Testis (tissue), 3 donors: ENCODE measurements around the gene TRIM14. TPM values are rescaled to one million over a fixed set of nuclear protein-coding genes. Genes with fewer than 3 reads are reported as not detected.

Experiments
- DNase-seq: peaks from one replicate; pipeline ENCODE4 v3.0.0-alpha.2; 2019
- H3K27ac ChIP-seq, 2 donors: fragments of 200-600 bp; sonication (generic); one replicate each; pipeline ENCODE4 v1.5.1; 2019
- H3K27me3 ChIP-seq: fragments of 200-600 bp; sonication (generic); one replicate; pipeline ENCODE4 v1.5.1; 2019
- H3K36me3 ChIP-seq: fragments of 200-600 bp; sonication (generic); one replicate; pipeline ENCODE4 v1.5.1; 2017; ENCODE audit warnings: low read depth; ENCODE audit errors: missing control alignments
- H3K4me1 ChIP-seq: fragments of 200-600 bp; sonication (generic); one replicate; pipeline ENCODE4 v1.5.1; 2019
- H3K4me3 ChIP-seq, 2 donors: fragments of 200-600 bp; sonication (generic); one replicate each; pipeline ENCODE4 v1.5.1; 2017 to 2019
- H3K9me3 ChIP-seq: fragments of 200-600 bp; sonication (generic); one replicate; pipeline ENCODE4 v1.5.1; 2017
- CTCF ChIP-seq, 3 experiments: fragments of 450-650 bp in 2 of 3; fragments of 200-600 bp in 1 of 3; sonication (generic) in 1 of 3; IDR thresholded peaks; one replicate each; pipeline ENCODE4 v1.5.1; 2016 to 2019; ENCODE audit warnings: antibody characterized with exemption in 3 of 3, mild to moderate bottlenecking in 2 of 3, moderate library complexity in 1 of 3
- POLR2A ChIP-seq: fragments of 450-650 bp; IDR thresholded peaks from one replicate; pipeline ENCODE4 v1.6.1; 2017; ENCODE audit warnings: antibody characterized with exemption, mild to moderate bottlenecking, moderate library complexity
- WGBS, 2 donors: methylation state at CpG; one replicate each; pipeline ENCODE4 v1.1.5; 2018; 5-methylcytosine and 5-hydroxymethylcytosine counted together
- intact Hi-C: fragments of 100-400 bp; cut with DNase I; formaldehyde crosslinking; loops from one replicate; pipeline ENCODE4 v1.15.1; 2023; ENCODE audit warnings: low total_unique reads
- polyA plus RNA-seq: library from polyadenylated mRNA; stranded (reverse); fragments of 350-450 nt; fragmentation: Illumina TruSeq; extraction: RNeasy Lipid Tissue Mini Kit (QIAGEN cat#74804); gene quantifications from one replicate; pipeline ENCODE4 v1.2.3, GENCODE V29; 2014; ENCODE audit warnings: low read depth, low replicate concordance; ENCODE audit not compliant: insufficient read depth
- total RNA-seq, 2 donors: library from RNA; depleted of rRNA; stranded (reverse); fragments of >200 nt; gene quantifications; one replicate each; pipeline ENCODE4 v1.2.3, GENCODE V29; 2016

The TRIM14 gene
- total and polyA plus RNA-seq, 3 donors from 2014 or later = 17.3 to 21.3 (median 19.6) TPM

GRCh38 chr9:98161851-98162250 lies 42.8 kb upstream of the TRIM14 start:
- intact Hi-C loops = no loop called here
- H3K4me3 ChIP-seq = no peak overlapping the region
- WGBS, 2 donors = 81 to 83% methylated on average over 3 to 4 of the region's 4 CpGs
- DNase-seq = no peak
- peaks cover 9% of the 10 kb centered on the region for H3K4me1 ChIP-seq
- no peaks in the 10 kb centered on the region for H3K9me3 ChIP-seq
- no peaks in the 10 kb centered on the region for H3K36me3 ChIP-seq
- no peaks in the 10 kb centered on the region for H3K27me3 ChIP-seq
- H3K27ac ChIP-seq = no peak overlapping the region
- TF ChIP-seq POLR2A (no peak), CTCF (IDR thresholded peaks at IDR 0.05) (no peak)

DNA sequence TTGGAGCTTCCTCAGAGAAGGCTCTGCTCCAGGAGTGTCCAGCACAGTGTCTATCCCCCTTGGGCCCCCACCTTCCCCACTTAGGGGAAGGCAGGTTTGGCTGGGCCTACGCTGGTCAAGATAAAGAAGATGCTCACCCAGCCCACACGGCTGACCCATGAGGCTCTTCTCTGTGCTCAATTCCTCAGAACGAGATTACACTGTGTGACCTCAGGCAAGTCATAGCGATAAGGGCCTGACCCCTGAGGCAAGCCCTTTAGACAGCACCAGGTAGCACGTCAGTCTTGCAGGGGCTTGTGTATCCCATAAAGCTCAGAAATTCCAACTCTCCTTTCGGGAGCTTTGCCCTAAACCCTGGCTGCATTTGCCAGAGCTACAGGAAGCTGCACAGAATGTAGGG lies 40.8 kb upstream of the TRIM14 start:
- Histone ChIP-seq H3K27me3 (no peaks in the 10 kb centered on the region), H3K27ac (no peak overlapping the region), H3K36me3 (no peaks in the 10 kb centered on the region), H3K9me3 (no peaks in the 10 kb centered on the region), H3K4me1 (peaks cover 9% of the 10 kb centered on the region), H3K4me3 (no peak overlapping the region)
- WGBS, 2 donors = 72 to 78% methylated on average over 6 of the region's 6 CpGs
- intact Hi-C loops = no loop called here
- TF ChIP-seq POLR2A (no peak), CTCF (IDR thresholded peaks at IDR 0.05) (no peak)
- DNase-seq = no peak

- TF ChIP-seq CTCF (IDR thresholded peaks at IDR 0.05) = no peak
- no peak for TF ChIP-seq POLR2A
- Histone ChIP-seq H3K27me3 (no peaks in the 10 kb centered on the region), H3K27ac (no peak overlapping the region), H3K4me3 (no peak overlapping the region), H3K9me3 (no peaks in the 10 kb centered on the region), H3K4me1 (peaks cover 4% of the 10 kb centered on the region), H3K36me3 (no peaks in the 10 kb centered on the region)
- WGBS, 2 donors = 75 to 77% methylated on average over 5 of the region's 5 CpGs
- no peak for DNase-seq
- intact Hi-C loops = no loop called here
These were observed 40.3 kb upstream of the TRIM14 start for GRCh38 chr9:98159301-98159700.

GRCh38 chr9:98158071-98158831 lies 39.2 kb upstream of the TRIM14 start:
- intact Hi-C loops = no loop called here
- no peaks in the 10 kb centered on the region for H3K36me3 ChIP-seq
- no peak overlapping the region for H3K4me3 ChIP-seq
- no peak for TF ChIP-seq POLR2A
- no peak for TF ChIP-seq CTCF (IDR thresholded peaks at IDR 0.05)
- no peak overlapping the region for H3K27ac ChIP-seq
- peaks cover 3% of the 10 kb centered on the region for H3K4me1 ChIP-seq
- DNase-seq = no peak
- 68 to 76% methylated on average over 4 of the region's 4 CpGs for WGBS, 2 donors
- no peaks in the 10 kb centered on the region for H3K27me3 ChIP-seq
- H3K9me3 ChIP-seq = no peaks in the 10 kb centered on the region

GRCh38 chr9:98157372-98157771 lies 38.4 kb upstream of the TRIM14 start:
- Histone ChIP-seq H3K4me3 (no peak overlapping the region), H3K4me1 (peaks cover 3% of the 10 kb centered on the region), H3K9me3 (no peaks in the 10 kb centered on the region), H3K27ac (no peak overlapping the region), H3K27me3 (no peaks in the 10 kb centered on the region), H3K36me3 (no peaks in the 10 kb centered on the region)
- intact Hi-C loops = no loop called here
- WGBS, 2 donors = 92 to 96% methylated on average over 10 of the region's 10 CpGs
- DNase-seq = no peak
- TF ChIP-seq POLR2A (no peak), CTCF (IDR thresholded peaks at IDR 0.05) (no peak)
